Spinal cord (tissue), 10 donors: Measurements from ENCODE around the gene GIMAP1. TPM values are rescaled to one million over a fixed set of nuclear protein-coding genes. Genes with fewer than 3 reads are reported as not detected.
A peak's percentile ranks its signal among the peaks of the same experiment; 100 is the strongest.

Experiments used
- DNase-seq, 6 donors: peaks; one replicate each; pipeline versions ENCODE4 v3.0.0 to v3.0.0-alpha.2; 2013 to 2015; ENCODE audit warnings: low spot score in 6 of 6, low read depth in 4 of 6
- H3K27ac ChIP-seq: one replicate; pipeline ENCODE4 v1.5.1; 2013; ENCODE audit warnings: low read depth, low read length, control low read depth
- H3K27me3 ChIP-seq: one replicate; pipeline ENCODE4 v1.6.1; 2013; ENCODE audit warnings: low read length; ENCODE audit not compliant: control insufficient read depth, insufficient read depth
- H3K36me3 ChIP-seq: one replicate; pipeline ENCODE4 v1.6.1; 2013; ENCODE audit warnings: low read length; ENCODE audit not compliant: control insufficient read depth, insufficient read depth
- H3K4me1 ChIP-seq: one replicate; pipeline ENCODE4 v1.6.1; 2013; ENCODE audit warnings: low read length; ENCODE audit not compliant: control insufficient read depth, insufficient read depth
- H3K4me3 ChIP-seq: one replicate; pipeline ENCODE4 v1.5.1; 2013; ENCODE audit warnings: low read depth, low read length, control low read depth
- H3K9me3 ChIP-seq: one replicate; pipeline ENCODE4 v1.6.1; 2013; ENCODE audit warnings: low read length; ENCODE audit not compliant: control insufficient read depth, insufficient read depth
- WGBS: methylation state at CpG from one replicate; pipeline ENCODE4 v1.1.5; 2013; ENCODE audit warnings: missing lambda C conversion rate; ENCODE audit not compliant: insufficient coverage; 5-methylcytosine and 5-hydroxymethylcytosine counted together
- polyA plus RNA-seq, 2 donors: library from polyadenylated mRNA; unstranded; fragments of 120-200 nt; gene quantifications; one replicate each; pipeline ENCODE4 v1.2.1, GENCODE V29; 2013; ENCODE audit not compliant: insufficient read length in 2 of 2
- total RNA-seq, 2 donors: library from RNA; depleted of rRNA in 1 of 2; stranded (reverse); fragments of 120-200 nt in 1 of 2; fragments of >200 nt in 1 of 2; gene quantifications; one replicate each; pipeline versions ENCODE4 v1.2.3 to v1.2.4, GENCODE V29; 2013 to 2014
- donor health status: healthy.

GIMAP1 gene
- total and polyA plus RNA-seq, 4 donors = 1.2 to 6.0 (median 2.8) TPM

GRCh38 chr7:150685219-150686029 is 31.0 kb upstream of the GIMAP1 start, which contains the start of gene GIMAP2:
GIMAP2 (plus strand) TSS chr7:150685706; CDS start chr7:150687060, 1,354 bp downstream.
- H3K9me3 ChIP-seq = no peaks in the 10 kb centered on the region
- no peaks in the 10 kb centered on the region for H3K4me1 ChIP-seq
- peak within 1 kb of the TSS; percentile 65 for H3K27ac ChIP-seq
- peak within 1 kb of the TSS; percentile 32 for H3K4me3 ChIP-seq
- DNase-seq = peak in 4 of 6 donors; percentile 23 to 43 (median 24)
- no peaks in the 10 kb centered on the region for H3K36me3 ChIP-seq
- 4% methylated on average over 4 of the region's 6 CpGs for WGBS
- no peaks in the 10 kb centered on the region for H3K27me3 ChIP-seq

DNA sequence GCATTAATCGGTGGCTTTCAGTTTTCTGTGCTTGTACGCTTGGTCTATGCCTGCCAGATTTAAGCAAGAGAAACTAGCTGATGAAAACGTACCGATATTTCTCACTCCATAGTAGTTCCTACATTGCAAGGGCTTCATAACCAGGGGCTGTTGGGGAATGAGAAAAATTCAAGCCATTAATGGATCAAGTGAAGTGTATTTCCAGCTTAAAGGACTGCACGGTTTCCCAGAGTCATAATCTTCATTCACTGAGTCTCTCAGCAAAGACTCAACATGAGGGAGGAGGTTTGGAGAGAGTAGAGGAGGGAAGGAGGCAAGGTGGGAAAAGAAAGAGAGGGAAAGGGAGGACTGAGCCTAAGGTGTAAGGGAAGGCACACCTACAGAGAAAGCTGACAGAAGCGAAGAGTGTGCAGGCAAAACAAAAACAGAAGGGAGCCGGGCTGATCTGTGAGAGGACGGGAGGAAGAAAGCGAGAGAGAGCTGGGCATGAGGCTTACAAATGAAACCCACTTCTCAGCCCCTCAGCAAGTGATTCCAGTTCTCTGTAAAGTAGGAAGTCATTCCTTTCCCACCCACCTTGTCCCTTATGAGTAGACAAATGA is 30.3 kb upstream of the GIMAP1 start:
- Histone ChIP-seq H3K27ac (peak overlapping the region; percentile 65), H3K4me1 (no peaks in the 10 kb centered on the region)

DNA sequence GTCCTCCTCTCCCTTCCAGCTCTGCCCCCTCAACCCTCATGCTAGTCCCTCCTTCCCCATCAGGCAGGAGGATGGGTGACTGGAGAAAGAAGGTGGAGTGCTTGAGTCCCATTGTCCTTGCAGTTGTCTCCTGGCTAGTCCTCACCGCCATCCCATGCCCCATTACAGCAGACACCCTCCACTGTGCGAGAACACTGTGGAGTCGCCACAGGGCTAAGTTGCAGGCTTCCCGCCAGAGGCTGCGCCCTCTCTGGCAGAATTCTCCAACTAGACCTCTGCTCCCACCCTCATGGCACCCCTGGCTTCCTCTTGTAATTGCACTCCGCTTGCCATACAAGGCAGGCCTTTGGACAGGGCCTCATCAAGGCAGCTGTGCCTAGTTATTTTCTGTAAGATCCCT is 27.8 kb upstream of the GIMAP1 start:
- no peaks in the 10 kb centered on the region for H3K9me3 ChIP-seq
- no peaks in the 10 kb centered on the region for H3K36me3 ChIP-seq
- H3K4me1 ChIP-seq = no peaks in the 10 kb centered on the region
- H3K27ac ChIP-seq = no peak overlapping the region
- no peak overlapping the region for H3K4me3 ChIP-seq
- WGBS = 93% methylated on average over 6 of the region's 6 CpGs
- no peak for DNase-seq
- H3K27me3 ChIP-seq = no peaks in the 10 kb centered on the region

More for the DNA sequence above, 30.3 kb upstream of the GIMAP1 start:
- H3K36me3 ChIP-seq = no peaks in the 10 kb centered on the region
- whole genome bisulfite sequencing = 60% methylated on average over 1 of the region's 9 CpGs
- no peaks in the 10 kb centered on the region for H3K9me3 ChIP-seq
- H3K4me3 ChIP-seq = peak overlapping the region; percentile 32
- no peaks in the 10 kb centered on the region for H3K27me3 ChIP-seq
- peak in 1 of 6 donors; percentile 1 for DNase-seq

DNA sequence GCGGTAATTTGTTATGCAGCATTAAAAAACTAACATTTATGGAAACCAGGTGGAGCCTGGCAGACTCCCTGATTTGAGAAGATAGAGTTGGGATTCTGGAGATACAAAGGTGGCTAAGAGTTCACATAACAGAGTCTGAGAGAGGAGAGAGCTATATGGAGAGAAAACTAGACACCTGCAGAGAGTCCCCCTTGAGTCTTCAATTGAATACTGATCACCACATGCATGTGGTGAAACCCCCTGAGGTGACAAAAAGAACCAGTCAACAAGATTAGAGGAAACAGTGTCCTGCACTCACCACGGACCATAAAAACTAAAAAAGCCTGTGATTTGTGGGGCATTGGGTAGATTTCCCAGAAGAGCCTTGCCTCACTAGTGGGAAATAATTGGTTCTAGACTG is 20.8 kb upstream of the GIMAP1 start:
- no peaks in the 10 kb centered on the region for H3K9me3 ChIP-seq
- no peak overlapping the region for H3K27ac ChIP-seq
- no peak overlapping the region for H3K4me3 ChIP-seq
- no CpG with 5 or more reads among the region's 2 CpGs for WGBS
- no peaks in the 10 kb centered on the region for H3K27me3 ChIP-seq
- DNase-seq = no peak
- no peaks in the 10 kb centered on the region for H3K36me3 ChIP-seq
- no peaks in the 10 kb centered on the region for H3K4me1 ChIP-seq

DNA sequence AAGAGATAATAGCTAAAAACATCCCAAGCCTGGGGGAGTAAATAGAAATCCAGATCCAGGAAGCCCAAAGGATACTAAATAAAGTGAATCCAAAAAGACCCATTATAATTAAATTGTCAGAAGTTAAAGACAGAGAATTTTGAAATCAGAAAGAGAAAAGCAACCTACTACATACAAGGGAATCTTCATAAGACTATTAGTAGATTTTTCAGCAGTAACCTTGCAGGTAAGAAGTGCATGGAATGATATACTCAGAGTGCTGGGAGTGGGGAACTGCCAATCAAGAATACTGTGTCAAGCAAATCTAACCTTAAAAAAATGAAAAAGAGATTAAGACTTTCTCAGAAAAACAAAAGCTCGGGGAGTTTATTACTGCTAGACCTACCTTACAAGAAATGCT is 13.2 kb upstream of the GIMAP1 start:
- no CpG with 5 or more reads among the region's 1 CpG for WGBS
- peaks cover 9% of the 10 kb centered on the region for H3K9me3 ChIP-seq

GRCh38 chr7:150715293-150715692 is 1.1 kb upstream of the GIMAP1 start:
- H3K27ac ChIP-seq = no peak overlapping the region

More for the DNA sequence above, 13.2 kb upstream of the GIMAP1 start:
- H3K27ac ChIP-seq = no peak overlapping the region
- no peaks in the 10 kb centered on the region for H3K4me1 ChIP-seq
- no peaks in the 10 kb centered on the region for H3K36me3 ChIP-seq
- H3K27me3 ChIP-seq = no peaks in the 10 kb centered on the region
- no peak overlapping the region for H3K4me3 ChIP-seq
- no peak for DNase-seq

DNA sequence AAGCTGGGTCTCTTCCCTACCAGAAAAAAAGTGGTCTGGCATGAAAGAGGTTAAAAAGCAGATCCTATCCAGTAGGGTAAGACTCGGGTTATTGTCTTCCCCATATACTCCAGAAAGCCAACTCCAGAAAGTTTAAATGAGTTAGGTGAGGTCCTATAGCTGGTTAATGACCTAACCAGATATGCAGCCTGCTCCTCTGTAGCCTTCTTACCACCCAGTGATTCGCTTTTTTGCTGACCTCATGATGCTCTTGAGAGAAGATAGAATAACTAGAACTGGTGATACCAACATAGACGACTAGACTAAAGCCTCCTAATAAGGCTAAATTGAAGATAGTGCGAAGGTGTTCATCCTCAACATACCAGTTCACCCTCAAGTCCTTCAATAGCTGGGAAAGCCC is 675 bp upstream of the GIMAP1 start:
- Histone ChIP-seq H3K9me3 (peaks cover 2% of the 10 kb centered on the region), H3K27ac (no peak overlapping the region), H3K36me3 (peaks cover 5% of the 10 kb centered on the region), H3K4me1 (no peaks in the 10 kb centered on the region), H3K27me3 (no peaks in the 10 kb centered on the region), H3K4me3 (no peak overlapping the region)
- no peak for DNase-seq
- WGBS = no CpG with 5 or more reads among the region's 4 CpGs

More at GRCh38 chr7:150715293-150715692, 1.1 kb upstream of the GIMAP1 start:
- H3K4me3 ChIP-seq = no peak overlapping the region
- no peaks in the 10 kb centered on the region for H3K4me1 ChIP-seq
- DNase-seq = no peak
- peaks cover 3% of the 10 kb centered on the region for H3K36me3 ChIP-seq
- WGBS = no CpG with 5 or more reads among the region's 4 CpGs
- no peaks in the 10 kb centered on the region for H3K27me3 ChIP-seq
- peaks cover 2% of the 10 kb centered on the region for H3K9me3 ChIP-seq

DNA sequence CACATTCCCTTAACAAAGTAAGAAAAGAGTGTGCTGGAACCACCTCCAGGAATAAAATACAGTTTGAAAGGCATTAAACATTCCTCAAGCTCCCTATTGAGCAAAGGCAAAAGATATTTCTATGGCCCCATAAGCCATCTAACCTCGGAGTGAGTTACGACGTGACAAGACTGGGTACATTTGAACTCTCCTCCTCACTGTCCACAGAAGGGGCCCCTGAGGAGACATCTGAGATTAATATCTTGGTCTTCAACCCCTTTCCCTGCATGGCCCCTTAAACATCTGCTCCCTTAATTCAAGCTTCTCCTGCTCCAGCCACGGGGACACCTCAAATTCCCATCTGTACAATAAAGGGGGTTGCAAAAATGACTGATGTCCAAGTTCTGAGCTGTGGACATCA is 526 bp downstream of the GIMAP1 start:
- Histone ChIP-seq H3K4me3 (peak overlapping the region; percentile 19), H3K36me3 (peaks cover 5% of the 10 kb centered on the region), H3K27ac (peak overlapping the region; percentile 16), H3K4me1 (peaks cover 3% of the 10 kb centered on the region), H3K27me3 (no peaks in the 10 kb centered on the region), H3K9me3 (peaks cover 2% of the 10 kb centered on the region)
- 86% methylated on average over 3 of the region's 4 CpGs for WGBS
- DNase-seq = no peak

DNA sequence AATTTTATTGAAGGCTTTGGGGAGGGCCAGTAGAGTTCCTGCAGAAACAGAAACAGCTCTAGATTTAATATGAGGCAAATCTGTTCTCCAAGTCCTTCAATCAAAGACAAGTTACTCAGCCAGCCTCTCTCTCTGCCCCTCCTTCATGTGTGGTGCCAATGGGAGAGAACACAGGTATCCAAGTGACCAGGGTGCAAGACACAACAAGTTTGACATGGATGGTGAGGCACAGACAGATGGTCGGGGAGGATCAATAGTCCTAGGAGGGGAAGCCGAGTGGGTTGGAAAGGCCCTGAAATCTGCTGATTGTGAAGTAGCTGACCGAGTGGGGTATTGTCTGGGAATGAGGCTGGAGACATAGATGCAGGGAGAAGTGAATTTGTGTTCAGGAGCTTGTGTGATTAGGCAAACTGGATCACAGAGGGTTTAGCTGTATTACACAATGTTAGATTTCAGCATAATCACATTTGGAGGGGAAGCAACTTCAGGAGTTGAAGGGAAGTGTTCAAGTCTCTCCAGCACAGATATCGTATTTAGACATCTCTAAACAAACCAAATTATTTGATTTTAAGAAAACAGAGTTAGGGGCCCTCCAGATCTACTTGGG is 1.5 kb downstream of the GIMAP1 start:
- Histone ChIP-seq H3K4me3 (no peak overlapping the region), H3K36me3 (peaks cover 5% of the 10 kb centered on the region), H3K4me1 (peaks cover 10% of the 10 kb centered on the region), H3K9me3 (peaks cover 2% of the 10 kb centered on the region), H3K27ac (no peak overlapping the region), H3K27me3 (no peaks in the 10 kb centered on the region)
- no peak for DNase-seq
- WGBS = 66% methylated on average over 3 of the region's 4 CpGs
